Activated CD4-positive, alpha-beta T cell treated with anti-CD3 and anti-CD28 coated beads, Interleukin-2, Interleukin-4, amounts not matched to agents 100 ng/mL and 50 ng/mL, durations not matched to agents 16 hours and 8 hours (primary cell): ENCODE data around the gene BCAS3.

ENCODE experiments used
- DNase-seq: peaks from one replicate; pipeline ENCODE4 v3.0.0-alpha.2; 2020; ENCODE audit warnings: low spot score

BCAS3 gene

DNA sequence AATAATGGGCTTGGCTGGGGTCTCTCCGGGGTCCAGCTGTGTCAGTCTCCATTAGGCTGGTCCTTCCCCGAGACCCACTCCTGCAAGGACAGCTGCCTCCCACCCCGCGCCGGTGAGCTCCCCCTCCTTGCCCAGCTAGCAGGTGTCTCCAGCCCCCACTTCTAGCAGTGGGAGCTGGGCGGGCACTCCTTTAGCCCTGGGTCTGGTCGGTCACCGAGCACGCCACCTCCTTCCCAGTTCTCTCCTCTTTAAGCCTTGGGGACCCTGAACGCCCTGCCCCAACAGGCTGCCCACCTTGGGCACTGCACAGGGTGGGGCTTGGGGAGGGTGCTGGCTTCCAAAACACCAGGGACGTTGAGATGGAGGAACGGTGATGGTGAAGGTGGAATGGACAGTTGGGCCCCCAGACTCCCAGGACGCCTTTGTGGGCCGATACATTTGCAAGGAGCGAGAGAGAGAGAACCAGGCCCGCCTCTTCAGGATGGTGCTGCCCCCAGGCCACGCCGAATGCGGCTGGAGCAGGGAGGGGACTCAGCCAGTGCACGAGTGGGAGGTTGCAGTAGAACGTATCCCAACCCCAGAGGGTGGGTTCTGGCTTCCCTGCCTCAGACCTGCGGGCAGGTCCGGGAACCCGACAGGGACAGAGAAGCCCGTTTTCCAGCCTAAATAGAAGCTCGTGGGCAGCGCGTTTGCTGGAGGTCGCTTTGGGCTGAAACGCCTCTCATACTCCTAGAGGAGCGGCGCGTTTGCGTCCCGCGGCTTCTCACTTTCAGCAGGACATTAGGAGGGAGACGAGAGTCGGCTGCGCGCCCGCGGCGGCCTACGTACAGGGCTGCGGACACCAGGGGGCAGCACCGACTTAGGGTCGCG lies 732.7 kb downstream of the BCAS3 start:
- DNase-seq, result peak; percentile 68

DNA sequence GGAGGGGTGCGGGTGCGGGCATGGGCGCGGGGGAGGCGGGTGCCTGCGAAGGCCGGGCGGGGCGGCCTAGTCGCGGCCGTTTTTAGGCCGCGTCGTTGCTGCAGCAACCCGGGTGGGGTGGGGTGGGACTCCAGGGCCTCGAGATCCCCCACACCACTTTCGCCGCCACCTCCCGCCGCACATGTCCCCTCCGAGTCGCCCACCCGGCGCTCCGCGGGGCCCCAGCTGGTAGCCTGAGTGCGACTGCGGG lies 733.3 kb downstream of the BCAS3 start:
- no peak for DNase-seq

DNA sequence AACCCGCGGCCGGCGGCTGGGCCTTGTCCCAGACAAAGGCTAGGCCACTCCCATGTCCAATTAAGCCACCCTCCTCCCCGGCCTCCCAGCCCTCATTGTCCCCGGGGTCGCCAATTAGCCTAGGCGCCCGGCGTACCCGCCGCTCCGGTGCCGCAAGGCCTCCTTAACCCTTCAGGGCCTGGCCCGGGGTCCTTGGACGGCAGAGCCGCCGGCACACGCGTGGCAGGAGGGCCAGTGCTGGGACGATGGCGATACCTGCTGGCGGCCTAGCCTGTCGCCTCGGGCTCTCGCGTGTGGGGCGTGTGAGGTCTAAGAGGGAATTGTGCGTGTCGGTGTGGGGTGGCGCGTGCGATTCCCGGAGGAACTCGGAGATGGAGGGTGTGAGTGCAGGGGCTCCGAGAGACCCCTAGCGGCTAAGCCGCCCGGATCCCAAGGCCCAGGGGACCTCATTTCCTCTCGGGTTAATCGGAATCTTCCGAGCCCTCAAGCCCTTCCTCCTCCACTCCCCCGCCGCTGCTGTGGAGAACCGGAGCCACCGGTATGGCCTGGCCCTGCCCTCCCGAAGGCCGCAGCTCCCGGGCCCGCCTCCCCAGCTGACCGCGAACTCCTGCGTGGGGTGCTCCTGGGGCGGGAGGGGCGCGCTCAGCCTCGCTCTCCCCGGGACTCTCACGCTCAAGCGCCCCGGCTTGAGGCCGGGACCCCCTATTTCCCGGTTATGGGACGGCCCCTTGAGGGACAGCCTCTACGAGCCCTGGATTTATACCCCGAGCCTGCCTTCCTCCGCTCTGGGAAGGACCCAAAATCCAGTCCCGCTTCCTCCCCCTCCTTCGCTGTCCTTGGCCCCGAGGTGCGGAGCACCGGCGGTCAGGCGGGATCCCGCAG lies 733.9 kb downstream of the BCAS3 start:
- no peak for DNase-seq

DNA sequence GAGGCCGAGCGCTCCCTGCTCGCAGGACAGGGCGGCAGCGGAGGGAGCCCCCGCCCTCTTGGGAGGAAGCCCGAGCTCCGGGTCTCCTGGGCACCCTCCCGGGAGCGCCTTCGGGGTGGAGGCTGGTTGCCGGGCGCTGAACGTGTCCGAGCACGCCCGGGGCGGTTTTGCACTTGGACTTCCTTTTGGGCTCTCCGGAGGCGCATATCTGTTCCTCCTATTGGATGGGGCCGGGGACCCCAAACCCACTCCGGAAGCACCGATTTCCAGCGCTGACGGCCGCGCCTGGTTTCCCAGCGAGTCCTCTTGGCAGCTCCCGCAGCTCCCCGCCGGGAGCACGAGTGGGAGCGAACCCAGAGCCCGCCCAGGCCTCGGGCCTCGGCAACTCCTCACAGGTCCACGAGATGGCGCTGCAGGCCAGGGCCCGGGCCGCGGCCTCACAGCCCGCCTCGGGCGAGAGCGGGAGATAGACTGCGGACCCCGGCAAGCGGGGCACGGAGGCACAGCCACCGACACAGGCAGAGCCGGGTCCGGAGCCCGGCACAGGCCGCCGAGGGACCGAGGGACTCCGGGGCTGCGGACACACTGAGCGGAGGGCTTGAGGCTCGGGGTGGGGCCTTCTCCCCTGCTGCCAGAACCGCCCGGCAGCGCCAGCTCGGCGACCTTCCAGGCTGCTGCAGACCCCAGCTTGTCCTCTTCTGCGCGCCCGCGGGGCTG lies 734.6 kb downstream of the BCAS3 start:
- DNase-seq, result peak; percentile 64

DNA sequence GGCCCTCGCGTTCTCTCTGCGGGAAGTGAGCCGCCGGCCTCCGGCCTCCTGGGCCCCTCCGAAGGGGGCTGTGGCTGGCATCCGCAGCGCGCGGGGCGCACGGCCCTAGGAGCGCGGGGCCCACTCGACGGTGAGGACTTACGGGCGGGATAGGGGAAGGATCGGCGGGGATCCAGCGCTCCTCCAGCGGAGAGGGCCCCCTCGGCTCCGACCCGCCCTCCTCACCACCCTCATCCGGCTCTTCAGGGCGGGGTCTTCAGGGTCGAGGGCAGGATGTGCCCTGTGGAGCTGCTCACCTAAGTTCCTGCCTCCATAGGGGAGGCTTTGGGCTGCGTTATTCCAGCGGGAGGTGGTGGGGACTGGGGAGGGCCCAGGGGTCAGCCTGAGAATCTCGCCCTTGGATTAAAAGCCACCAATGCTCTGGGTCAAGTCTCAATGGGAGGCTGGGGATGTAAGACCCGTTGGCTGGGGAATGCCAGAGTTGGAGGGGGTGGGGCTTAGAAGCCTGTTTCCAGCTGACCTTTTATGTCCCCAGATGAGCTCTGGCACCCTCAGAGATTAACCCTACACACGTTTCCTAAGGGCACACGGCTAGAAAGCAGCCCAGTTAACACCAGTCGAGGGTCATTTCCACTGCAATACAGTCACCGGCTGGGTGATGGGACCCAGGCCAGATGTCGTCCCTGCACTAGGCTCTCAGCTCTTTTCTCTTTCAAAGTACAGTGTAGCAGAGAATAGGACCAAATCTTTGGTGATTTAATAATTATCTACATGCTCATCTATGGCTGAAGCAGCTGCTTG lies 735.4 kb downstream of the BCAS3 start:
- DNase-seq, result no peak

DNA sequence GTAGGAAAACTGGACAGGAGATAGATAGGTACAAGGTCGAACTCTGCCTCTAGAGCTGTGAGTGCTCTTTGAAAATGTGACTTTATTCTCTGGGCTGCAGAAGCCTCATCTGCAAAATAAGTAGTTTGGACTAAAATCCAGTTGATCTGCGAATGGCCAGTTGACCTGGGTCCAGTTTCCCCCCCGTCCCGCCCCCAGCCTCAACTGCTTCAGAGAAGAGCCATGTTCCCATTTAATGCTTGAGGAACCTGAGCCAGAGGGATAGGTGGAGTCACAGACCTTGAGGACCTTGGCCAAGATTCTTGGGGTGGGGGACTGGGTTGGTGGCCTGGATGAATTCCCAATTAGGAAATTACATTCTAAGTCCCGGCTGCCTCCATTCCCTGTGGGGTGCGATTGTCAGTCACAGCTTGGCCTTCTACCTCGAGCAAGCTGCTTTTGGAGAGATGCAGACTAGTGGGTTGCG lies 736.0 kb downstream of the BCAS3 start:
- DNase-seq, result no peak

DNA sequence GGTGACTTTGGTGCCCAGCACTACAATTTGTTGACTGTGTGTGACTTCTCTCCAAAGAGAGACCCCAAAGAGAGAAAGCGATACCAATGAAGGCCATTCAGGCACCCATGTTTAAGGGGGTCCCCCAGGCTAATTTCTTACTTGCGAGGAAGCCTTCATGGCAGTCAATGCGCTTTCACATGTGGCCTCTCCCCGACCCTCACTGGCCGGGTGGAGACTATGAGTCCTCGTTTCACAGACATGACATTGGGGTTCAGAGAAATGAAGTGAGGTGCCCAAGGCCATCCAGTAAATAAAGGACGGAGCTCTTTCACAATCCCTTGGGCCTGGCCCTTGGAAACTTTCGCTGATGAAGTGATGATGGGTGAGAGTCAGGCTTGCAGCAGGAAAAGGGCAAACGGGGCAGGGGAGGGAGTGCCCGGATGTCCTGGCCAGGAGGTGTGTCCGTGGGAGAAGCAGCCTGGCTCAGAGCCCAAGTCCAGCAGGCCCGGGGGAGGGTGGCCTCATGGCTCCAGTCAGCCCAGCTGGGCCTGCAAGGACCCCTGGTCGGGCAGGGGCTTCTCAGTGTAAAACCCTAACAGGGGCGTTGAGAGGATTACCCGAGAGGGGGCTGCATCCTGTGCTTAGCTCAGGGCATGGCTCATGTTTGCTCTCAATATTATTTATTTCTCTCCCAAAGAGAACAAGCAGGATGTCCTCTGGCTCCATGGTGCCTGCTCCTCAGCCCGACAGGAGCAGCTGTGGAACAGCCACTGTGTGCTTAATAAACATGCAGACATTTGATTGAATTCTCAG lies 736.7 kb downstream of the BCAS3 start:
- DNase-seq, result no peak

DNA sequence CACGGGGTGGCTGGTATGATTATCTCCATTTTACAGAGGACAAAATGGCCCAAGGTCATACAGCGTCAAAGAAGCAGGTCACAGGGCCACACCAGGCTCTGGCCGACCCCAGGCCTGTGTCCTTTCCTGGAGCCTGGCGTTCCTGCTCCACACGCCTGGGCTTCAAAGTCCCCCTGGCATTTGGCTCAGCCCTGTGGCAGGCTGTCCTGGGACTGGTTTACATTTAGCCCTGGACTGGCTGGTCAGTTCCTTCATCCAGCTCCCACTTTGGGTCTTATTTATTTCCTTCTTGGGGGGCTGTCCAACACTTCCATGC lies 737.2 kb downstream of the BCAS3 start:
- no peak for DNase-seq

DNA sequence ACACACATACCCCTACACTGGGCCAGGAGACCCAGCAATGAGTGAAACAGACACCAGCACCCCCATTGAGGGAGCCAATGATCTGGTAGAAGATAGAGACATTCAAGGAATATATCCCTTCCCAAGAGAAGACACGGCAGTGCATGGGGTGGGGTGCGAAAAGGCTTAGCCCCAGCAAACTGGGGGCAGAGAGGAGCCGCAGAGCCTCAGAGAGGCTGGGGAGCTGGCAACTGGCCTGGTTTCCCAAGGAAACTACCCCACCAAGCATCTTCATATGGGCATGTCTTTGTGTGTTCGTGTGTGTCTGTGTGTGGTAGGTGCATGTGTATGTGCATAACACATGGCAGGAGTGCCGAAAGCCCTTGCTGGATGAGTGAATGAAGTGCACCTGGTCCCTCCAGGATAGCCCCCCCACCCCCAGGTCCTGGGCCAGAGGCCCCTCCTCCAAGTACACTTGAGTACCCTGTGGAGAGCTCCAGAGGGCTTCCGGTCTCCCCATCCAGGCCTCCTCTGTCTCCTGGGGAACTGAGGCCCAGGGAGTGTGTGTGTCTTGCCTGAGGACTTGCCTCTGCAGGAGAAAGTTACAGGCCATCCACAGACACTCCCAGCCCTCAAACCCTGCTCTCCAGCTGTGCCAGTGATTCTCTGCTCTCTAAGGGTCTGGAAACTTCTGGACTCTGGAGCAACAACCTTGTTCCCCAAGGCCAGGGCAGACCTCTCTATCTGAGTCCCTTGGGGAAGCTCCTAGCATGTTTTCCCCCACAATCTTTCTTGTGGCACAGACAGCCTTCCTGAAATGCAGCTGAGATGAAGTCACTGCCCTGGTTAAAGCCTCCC lies 737.9 kb downstream of the BCAS3 start:
- no peak for DNase-seq

DNA sequence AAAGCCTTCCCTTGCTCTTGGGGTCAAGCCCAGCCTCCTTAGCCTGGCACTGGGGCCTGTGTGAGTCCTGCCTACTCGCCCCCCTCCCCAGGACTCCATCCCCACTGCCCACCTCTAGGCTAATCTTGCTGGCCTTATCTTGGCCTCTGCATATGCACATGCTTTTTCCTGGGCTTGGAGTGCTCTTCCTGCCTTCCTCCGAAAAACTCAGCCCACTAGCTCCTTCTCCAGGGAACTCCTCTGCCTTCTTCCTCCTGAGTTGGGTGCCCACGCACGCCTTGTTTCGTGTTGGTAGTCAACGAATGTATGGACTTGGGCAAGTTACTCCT lies 738.5 kb downstream of the BCAS3 start:
- DNase-seq, result no peak

DNA sequence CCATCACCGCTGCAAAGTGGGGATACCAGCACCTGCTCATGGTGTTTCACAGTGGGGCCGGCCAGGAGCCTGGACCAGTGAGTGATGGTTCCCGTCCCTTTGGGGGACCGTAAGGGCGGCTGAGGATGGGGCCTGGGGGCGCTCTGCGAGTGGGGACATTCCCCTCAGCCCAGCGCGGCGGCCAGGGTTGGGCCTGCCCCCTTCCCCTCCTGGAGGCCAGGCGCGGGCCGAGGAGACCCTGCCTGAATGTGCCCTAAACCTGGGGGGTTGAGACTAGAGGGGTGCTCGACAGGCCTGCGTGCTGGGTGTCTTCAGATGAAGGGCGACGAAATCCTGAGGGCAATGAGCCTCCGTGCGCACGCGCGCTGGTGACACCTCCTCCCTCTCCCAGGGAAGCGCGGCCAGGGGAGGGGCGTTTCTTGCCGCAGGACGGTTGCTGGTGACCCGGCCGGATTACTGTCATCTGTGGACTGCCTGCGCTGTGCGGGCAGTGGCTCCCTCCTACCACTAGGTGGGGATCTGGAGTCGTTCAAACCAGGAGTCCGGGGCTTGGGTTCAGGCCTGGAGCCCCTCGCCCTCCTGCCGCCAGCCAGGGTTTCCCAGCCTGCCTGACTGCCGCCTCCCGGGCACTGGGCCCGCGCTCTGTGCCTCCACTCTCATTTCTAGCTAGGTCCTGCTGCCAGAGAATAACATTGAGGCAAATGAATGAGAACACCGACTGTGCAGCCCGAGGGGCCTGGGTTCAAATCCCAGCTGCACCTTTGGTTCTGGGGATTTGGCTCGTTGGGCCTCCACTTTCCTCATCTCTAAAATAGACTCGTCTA lies 739.1 kb downstream of the BCAS3 start:
- peak; percentile 74 for DNase-seq

DNA sequence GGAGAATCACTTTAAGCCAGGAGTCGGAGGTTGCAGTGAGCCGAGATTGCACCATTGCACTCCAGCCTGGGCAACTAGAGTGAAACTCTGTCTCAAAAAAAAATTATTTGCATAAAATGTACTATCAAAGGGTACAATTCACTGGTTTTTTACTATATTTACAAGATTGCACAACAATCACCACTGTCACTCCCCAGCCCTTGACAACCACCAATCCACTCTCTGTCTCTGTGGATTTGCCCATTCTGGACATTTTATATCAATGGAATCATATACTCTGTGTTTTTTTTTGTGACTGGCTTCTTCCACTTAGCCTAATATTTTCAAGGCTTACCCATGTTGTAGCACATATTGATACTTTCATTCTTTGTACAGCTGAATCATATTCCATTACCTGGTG lies 740.8 kb downstream of the BCAS3 start:
- no peak for DNase-seq

DNA sequence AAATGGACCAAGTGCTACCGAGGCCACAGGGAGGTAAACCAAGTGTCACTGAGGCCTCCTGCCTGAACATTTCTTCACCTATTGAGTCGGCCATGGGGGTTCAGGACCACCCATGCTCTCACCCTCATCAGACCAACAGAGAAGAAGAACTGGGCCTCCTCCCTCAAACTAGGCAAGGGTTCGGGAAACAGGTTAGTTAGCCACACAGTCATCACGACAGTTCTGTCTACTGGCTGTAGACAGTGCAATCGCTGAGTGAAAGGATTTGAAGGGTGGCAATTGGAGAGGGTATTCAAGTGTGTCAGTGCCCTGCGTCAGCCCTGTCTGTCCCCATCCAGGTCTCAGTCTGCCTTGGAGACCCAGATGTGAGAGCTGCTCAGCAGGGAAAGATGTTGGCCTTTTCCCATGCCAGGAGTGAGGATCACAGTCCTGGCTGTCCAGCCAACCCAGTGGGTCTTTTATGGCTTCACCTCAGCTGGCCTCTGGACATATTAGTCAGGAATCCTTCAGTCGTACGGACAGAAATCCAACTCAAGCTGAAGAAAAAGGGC lies 741.9 kb downstream of the BCAS3 start:
- DNase-seq, result no peak

DNA sequence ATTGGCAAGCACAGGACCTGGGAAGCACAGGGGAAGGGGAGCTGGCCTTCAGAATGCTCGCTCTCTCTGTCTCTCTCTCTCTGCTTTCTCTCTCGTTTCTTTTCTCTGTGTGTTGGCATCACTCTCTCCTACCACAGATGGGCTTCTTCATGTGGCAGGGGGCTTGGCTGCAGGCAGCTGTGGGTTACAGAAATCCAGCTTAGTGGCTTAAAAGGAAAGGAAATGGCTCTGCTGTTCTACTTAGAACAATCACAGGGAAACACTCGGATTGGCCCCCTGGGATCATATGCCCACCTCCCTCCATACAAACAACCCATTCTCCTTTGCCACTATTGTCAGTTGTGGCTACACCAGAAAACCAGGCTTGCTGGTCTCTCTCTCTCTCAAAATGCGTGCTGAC lies 742.4 kb downstream of the BCAS3 start:
- no peak for DNase-seq

DNA sequence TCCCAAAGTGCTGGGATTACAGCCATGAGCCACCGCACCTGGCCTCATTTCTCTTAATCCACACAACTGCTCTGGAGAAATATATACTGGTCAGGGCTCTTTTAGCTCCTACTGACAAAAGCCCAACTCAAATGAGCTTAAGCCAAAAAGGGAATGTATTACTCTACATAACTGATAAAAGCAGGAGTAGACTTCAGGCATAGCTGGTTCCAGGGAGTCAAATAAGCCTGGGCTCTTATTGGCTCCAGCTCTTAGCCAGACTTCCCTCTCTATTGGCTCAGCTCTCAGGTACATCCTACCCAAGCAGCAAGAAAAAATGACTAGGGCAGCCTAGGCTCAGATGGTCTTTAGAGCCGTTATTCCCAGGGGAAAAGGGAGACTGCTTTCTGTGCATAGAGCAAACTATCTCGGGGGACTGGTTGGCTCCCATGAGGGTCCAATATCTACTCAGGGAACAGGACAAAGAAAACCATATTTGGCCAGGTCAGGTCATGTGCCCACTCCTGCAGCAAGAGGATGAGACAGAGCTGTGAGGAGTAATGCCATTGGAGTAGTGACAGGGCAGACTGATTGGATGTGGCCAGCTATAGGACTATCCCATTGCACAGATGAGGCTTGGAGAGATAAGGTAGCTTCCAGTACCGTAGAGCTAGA lies 743.2 kb downstream of the BCAS3 start:
- DNase-seq, result no peak

DNA sequence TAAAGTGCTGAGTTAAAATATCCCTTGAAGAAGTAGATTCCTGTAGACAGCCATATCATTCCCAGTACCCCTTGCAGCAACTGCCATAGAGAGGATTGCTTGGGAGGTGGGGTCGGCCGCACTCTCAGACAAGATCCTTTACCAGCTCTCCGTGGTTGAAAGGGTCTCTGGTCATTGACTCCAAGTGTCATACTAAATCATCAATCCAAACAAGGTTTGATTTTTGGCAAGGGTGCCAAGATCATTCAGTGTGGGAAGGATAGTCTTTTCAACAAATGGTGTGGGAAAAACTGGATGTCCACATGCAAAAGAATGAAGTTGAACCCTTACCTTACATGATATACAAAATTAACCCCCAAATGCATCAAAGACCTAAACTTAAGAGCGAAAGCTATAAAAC lies 743.8 kb downstream of the BCAS3 start:
- no peak for DNase-seq

DNA sequence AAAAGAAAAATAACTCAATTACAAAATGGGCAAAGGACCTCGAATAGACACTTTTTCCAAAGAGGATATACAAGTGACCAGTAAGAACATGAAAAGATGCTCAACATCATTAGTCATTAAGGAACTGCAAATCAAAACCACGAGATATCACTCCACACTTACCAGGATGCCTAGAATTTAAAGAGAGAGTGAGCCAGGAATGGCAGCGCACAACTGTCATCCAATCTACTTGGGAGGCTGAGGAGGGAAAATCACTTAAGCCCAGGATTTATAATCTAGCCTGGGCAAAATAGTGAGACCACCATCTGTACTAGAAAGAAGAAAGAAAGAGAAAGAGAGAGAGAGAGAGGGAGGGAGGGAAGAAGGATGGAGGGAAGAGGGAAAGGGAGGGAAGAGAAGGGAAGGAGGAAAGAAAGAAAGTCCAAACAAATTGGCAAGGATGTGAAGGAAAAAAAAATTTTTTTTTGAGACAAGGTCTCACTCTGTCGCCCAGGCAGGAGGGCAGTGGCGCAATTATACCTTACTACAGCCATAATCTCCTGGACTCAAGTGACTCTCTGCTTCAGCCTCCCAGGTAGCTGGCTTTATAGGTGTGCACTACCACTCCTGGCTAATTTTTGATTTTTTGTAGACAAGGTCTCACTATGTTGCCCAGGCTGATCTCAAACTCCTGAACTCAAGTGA lies 744.6 kb downstream of the BCAS3 start:
- no peak for DNase-seq

DNA sequence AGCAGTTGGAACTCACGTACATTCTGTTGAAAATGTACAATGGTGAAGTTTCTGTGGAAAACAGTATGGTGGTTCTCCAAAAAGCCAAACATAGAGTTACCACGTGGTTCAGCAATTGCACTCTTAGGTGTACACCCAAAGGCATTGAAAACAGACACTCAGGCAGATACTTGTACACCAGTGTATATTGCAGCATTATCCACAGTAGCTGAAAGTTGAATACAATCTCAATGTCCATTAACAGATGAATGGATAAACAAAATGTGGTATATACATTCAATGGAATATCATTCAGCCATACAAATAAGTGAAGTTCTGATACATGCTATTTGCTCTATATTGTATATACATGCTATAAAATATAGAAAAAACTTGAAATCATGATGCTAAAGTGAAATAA lies 745.2 kb downstream of the BCAS3 start:
- no peak for DNase-seq
